Measurements from ENCODE around the gene HERC2. TPM values are rescaled to one million over a fixed set of nuclear protein-coding genes. Genes with fewer than 3 reads are reported as not detected.
A peak's percentile ranks its signal among the peaks of the same experiment; 100 is the strongest.

Gene HERC2
- total and polyA plus RNA-seq, 7 donors, result 23.9 to 59.7 (median 41.1) TPM

- no peak for TF ChIP-seq CTCF (IDR thresholded peaks at IDR 0.05)
- ATAC-seq, result no peak
- Histone ChIP-seq H3K36me3 (ENCODE audit: insufficient read depth in 1 of 2, low read depth in 1 of 2) (peaks cover 2 to 100% of the 10 kb centered on the region in 2 donors), H3K4me1 (peaks cover 6% of the 10 kb centered on the region), H3K4me3 (no peak overlapping the region), H3K9me3 (no peaks in the 10 kb centered on the region), H3K27me3 (ENCODE audit: insufficient read depth in 3 of 3, low read length in 2 of 3) (no peaks in the 10 kb centered on the region), H3K27ac (no peak overlapping the region)
- 92 to 96% (median 95%) methylated on average over 29 of the region's 29 CpGs for WGBS, 3 donors
- intact Hi-C loops (cut with DNase I), result no loop called here
- no peak for DNase-seq
These were observed 56.5 kb downstream of the HERC2 start for GRCh38 chr15:28265334-28266019.

GRCh38 chr15:28264166-28264565 lies 57.8 kb downstream of the HERC2 start:
- no peak for DNase-seq
- 77 to 85% (median 84%) methylated on average over 6 of the region's 6 CpGs for WGBS, 3 donors
- ATAC-seq, result no peak
- Histone ChIP-seq H3K4me3 (no peak overlapping the region), H3K27ac (no peak overlapping the region), H3K36me3 (ENCODE audit: insufficient read depth in 1 of 2, low read depth in 1 of 2) (peaks cover 2 to 89% of the 10 kb centered on the region in 2 donors), H3K27me3 (ENCODE audit: insufficient read depth in 3 of 3, low read length in 2 of 3) (no peaks in the 10 kb centered on the region), H3K9me3 (no peaks in the 10 kb centered on the region), H3K4me1 (peaks cover 6% of the 10 kb centered on the region)
- intact Hi-C loops (cut with DNase I), result no loop called here
- TF ChIP-seq CTCF (IDR thresholded peaks at IDR 0.05), result no peak

- no peak overlapping the region for H3K4me3 ChIP-seq
- H3K36me3 ChIP-seq (ENCODE audit: insufficient read depth in 1 of 2, low read depth in 1 of 2), result peaks cover 0 to 71% of the 10 kb centered on the region in 2 donors
- peaks cover 6% of the 10 kb centered on the region for H3K4me1 ChIP-seq
- no peaks in the 10 kb centered on the region for H3K9me3 ChIP-seq
- no peak for TF ChIP-seq CTCF (IDR thresholded peaks at IDR 0.05)
- ATAC-seq, result peak in 1 of 4 donors; percentile 64
- DNase-seq, result no peak
- H3K27me3 ChIP-seq (ENCODE audit: insufficient read depth in 3 of 3, low read length in 2 of 3), result no peaks in the 10 kb centered on the region
- intact Hi-C loops (cut with DNase I), result no loop called here
- H3K27ac ChIP-seq, result no peak overlapping the region
These were observed 59.5 kb downstream of the HERC2 start for GRCh38 chr15:28262438-28262837.

GRCh38 chr15:28260722-28261121 lies 61.3 kb downstream of the HERC2 start:
- WGBS, 3 donors, result 28 to 41% (median 29%) methylated on average over 5 of the region's 5 CpGs
- peaks cover 0 to 65% of the 10 kb centered on the region in 2 donors for H3K36me3 ChIP-seq (ENCODE audit: insufficient read depth in 1 of 2, low read depth in 1 of 2)
- DNase-seq (peak; percentile 24 to 69), ATAC-seq (peak in 3 of 4 donors; percentile 69 to 92 (median 80))
- no peak for TF ChIP-seq CTCF (IDR thresholded peaks at IDR 0.05)
- no peaks in the 10 kb centered on the region for H3K27me3 ChIP-seq (ENCODE audit: insufficient read depth in 3 of 3, low read length in 2 of 3)
- H3K4me1 ChIP-seq, result peaks cover 6% of the 10 kb centered on the region
- no peaks in the 10 kb centered on the region for H3K9me3 ChIP-seq
- intact Hi-C loops (cut with DNase I), result no loop called here
- H3K4me3 ChIP-seq, result no peak overlapping the region
- no peak overlapping the region for H3K27ac ChIP-seq

GRCh38 chr15:28260317-28260716 lies 61.7 kb downstream of the HERC2 start:
- Histone ChIP-seq H3K27me3 (ENCODE audit: insufficient read depth in 3 of 3, low read length in 2 of 3) (no peaks in the 10 kb centered on the region), H3K4me3 (no peak overlapping the region), H3K27ac (no peak overlapping the region), H3K9me3 (no peaks in the 10 kb centered on the region), H3K36me3 (ENCODE audit: insufficient read depth in 1 of 2, low read depth in 1 of 2) (peaks cover 0 to 65% of the 10 kb centered on the region in 2 donors), H3K4me1 (peaks cover 6% of the 10 kb centered on the region)
- DNase-seq (no peak), ATAC-seq (peak in 2 of 4 donors; percentile 30 to 47)
- WGBS, 3 donors, result 86 to 90% (median 87%) methylated on average over 3 of the region's 3 CpGs
- TF ChIP-seq CTCF (IDR thresholded peaks at IDR 0.05), result no peak
- intact Hi-C loops (cut with DNase I), result no loop called here

All from psoas muscle (tissue), 8 donors.